K562 (cell line): Measurements from ENCODE around the gene SRPK2. TPM values are rescaled to one million over a fixed set of nuclear protein-coding genes. Genes with fewer than 3 reads are reported as not detected.

Source experiments
- ARHGAP35 ChIP-seq: fragments of 450-650 bp; IDR thresholded peaks from 2 replicates; pipeline ENCODE4 v1.6.1; 2018; ENCODE audit not compliant: partially characterized antibody
- BCOR ChIP-seq: fragments of 450-650 bp; IDR thresholded peaks from 2 replicates; pipeline ENCODE4 v1.6.1; 2016
- CBFA2T3 ChIP-seq: fragments of 450-650 bp; IDR thresholded peaks from 2 replicates; pipeline ENCODE4 v1.6.1; 2017
- CC2D1A ChIP-seq: fragments of 450-650 bp; IDR thresholded peaks from 2 replicates; pipeline ENCODE4 v1.6.1; 2017; ENCODE audit warnings: mild to moderate bottlenecking
- ELK3 ChIP-seq: fragments of 450-650 bp; formaldehyde crosslinking; IDR thresholded peaks from 2 replicates; pipeline ENCODE4 v1.4.0; 2020; ENCODE audit warnings: mild to moderate bottlenecking
- EZH2 ChIP-seq: IDR thresholded peaks from 2 replicates; pipeline ENCODE4 v1.6.1; 2012; ENCODE audit warnings: low read depth, mild to moderate bottlenecking, inconsistent platforms, low read length, borderline replicate concordance
- GABPA ChIP-seq: fragments of 200-800 bp; sonication (Bioruptor generic); conservative IDR thresholded peaks from 2 replicates; pipeline ENCODE4 v1.6.1; 2016; ENCODE audit warnings: low read depth, missing genetic modification characterization, missing compliant biosample characterization
- GMEB1 ChIP-seq: fragments of 250-450 bp; sonication (Bioruptor Pico); IDR thresholded peaks from 2 replicates; pipeline ENCODE4 v1.4.0; 2020; ENCODE audit warnings: mild to moderate bottlenecking
- HSF4 ChIP-seq: fragments of 250-450 bp; sonication (Bioruptor Pico); IDR thresholded peaks from 2 replicates; pipeline ENCODE4 v2.1.2; 2022; ENCODE audit warnings: mild to moderate bottlenecking, moderate library complexity, borderline replicate concordance
- MLLT1 ChIP-seq, 2 experiments: fragments of 450-650 bp; IDR thresholded peaks; 2 replicates each; pipeline ENCODE4 v1.6.1; 2016
- MTA3 ChIP-seq: fragments of 450-650 bp; formaldehyde crosslinking; IDR thresholded peaks from 2 replicates; pipeline ENCODE4 v1.6.1; 2017; ENCODE audit warnings: mild to moderate bottlenecking, borderline replicate concordance
- NELFE ChIP-seq: IDR thresholded peaks from 2 replicates; pipeline ENCODE4 v1.6.1; 2011; ENCODE audit warnings: mild to moderate bottlenecking; ENCODE audit not compliant: insufficient read depth, insufficient read length
- NFRKB ChIP-seq: fragments of 450-650 bp; IDR thresholded peaks from 2 replicates; pipeline ENCODE4 v1.6.1; 2016; ENCODE audit warnings: low read depth
- SAFB ChIP-seq: fragments of 200-400 bp; formaldehyde crosslinking; IDR thresholded peaks from 2 replicates; pipeline ENCODE4 v1.6.1; 2017; ENCODE audit warnings: low read depth, low read length, borderline replicate concordance
- SETDB1 ChIP-seq: IDR thresholded peaks from one replicate; pipeline ENCODE4 v1.6.1; 2012; ENCODE audit warnings: low read length, control low read depth, inconsistent platforms
- SIN3A ChIP-seq, 2 experiments: fragments of 150-350 bp in 1 of 2; IDR thresholded peaks; 2 replicates each; pipeline ENCODE4 v1.6.1; 2011 to 2016; ENCODE audit warnings: borderline replicate concordance in 2 of 2, low read depth in 2 of 2, low read length in 2 of 2, mild to moderate bottlenecking in 2 of 2, moderate library complexity in 2 of 2; ENCODE audit not compliant: control insufficient read depth in 1 of 2
- SMAD4 ChIP-seq: fragments of 250-450 bp; sonication (Bioruptor Pico); conservative IDR thresholded peaks from 2 replicates; pipeline ENCODE4 v1.8.0; 2021; ENCODE audit warnings: inconsistent platforms, mild to moderate bottlenecking, moderate library complexity
- SRSF1 ChIP-seq: fragments of 200-400 bp; formaldehyde crosslinking; IDR thresholded peaks from 2 replicates; pipeline ENCODE4 v1.6.1; 2017; ENCODE audit warnings: mild to moderate bottlenecking, low read depth, low read length, moderate library complexity
- ZNF253 ChIP-seq: fragments of 250-450 bp; sonication (Bioruptor Pico); conservative IDR thresholded peaks from 2 replicates; pipeline ENCODE4 v1.6.1; 2021; ENCODE audit warnings: mild to moderate bottlenecking
- polyA plus RNA-seq, 8 experiments: library from polyadenylated mRNA; depleted of rRNA in 4 of 8; stranded (reverse) in 5 of 8; unstranded in 3 of 8; fragments of >200 nt; fragmentation: Nextera tagmentation in 2 of 8; fragmentation: Illumina TruSeq in 1 of 8; extraction: Ambion mirVana in 2 of 8; extraction: Trizol in 1 of 8; gene quantifications; 2 replicates each; pipeline versions ENCODE4 v1.2.1 to v1.2.3, GENCODE V29; 2011 to 2014; ENCODE audit warnings: inconsistent platforms in 1 of 8, missing spikeins in 1 of 8
- total RNA-seq, 7 experiments: library from RNA; depleted of rRNA in 6 of 7; stranded (reverse); fragments of >200 nt in 6 of 7; fragmentation: Illumina TruSeq in 2 of 7; extraction: Trizol in 2 of 7; gene quantifications; 2 replicates each; pipeline versions ENCODE4 v1.2.1 to v1.2.3, GENCODE V29; 2011 to 2021; ENCODE audit warnings: low replicate concordance in 1 of 7
- TF ChIP-seq, protein P1 (sequence below): fragments of 450-650 bp; formaldehyde crosslinking; IDR thresholded peaks from 2 replicates; pipeline ENCODE4 v1.4.0; 2022; ENCODE audit warnings: missing genetic modification characterization
- TF ChIP-seq, protein P2 (sequence below): fragments of 450-650 bp; IDR thresholded peaks from 2 replicates; pipeline ENCODE4 v1.6.1; 2014; ENCODE audit warnings: low read depth, mild to moderate bottlenecking, moderate library complexity, borderline replicate concordance

SRPK2 gene
- total and polyA plus RNA-seq, 9 of the 15 experiments (the other 6 are each of a cell fraction or from before 2014, with no cell fraction given) = 21.5 to 44.7 (median 33.3) TPM

DNA sequence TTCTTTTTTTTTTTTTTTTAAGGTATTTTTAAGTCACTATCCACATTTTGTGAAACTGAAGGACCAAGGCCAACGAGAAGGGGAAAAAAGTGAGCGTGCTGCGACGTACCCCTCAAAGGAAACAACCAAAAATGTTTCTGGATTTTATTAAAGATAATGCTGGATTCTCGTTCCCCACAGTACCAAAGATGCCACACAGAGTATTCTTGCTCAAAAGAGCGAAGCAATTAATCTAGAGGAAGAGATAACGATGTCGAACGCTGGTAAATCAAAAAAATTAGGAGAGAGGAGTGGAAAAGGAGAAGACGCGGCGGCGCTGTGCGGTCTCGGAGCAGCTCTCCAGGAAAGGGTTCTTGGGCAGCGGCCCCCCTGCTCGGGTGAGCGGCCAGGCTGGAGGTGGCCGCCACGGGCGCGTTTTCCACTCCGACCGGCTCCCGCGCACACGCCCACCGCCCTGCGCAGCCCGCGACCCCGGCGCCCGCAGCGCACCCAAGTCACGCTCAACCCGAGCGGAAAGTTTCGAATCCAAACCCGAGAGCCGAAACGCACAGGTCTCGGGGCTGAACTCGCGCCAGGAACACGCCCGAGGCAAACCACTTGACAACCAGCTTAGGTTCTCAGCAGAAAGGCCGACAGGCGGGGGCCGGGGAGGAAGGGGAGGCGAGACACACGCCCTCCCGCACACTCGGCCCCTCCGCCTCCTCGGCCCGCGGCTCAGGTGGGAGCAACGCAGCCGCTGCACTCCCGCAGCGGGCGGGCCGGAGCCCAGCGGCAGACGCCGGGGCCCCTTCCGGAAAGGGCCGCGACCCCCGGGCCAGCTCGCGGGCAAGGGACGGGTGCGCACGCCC lies 989 bp downstream of the SRPK2 start (continued):
- TF ChIP-seq SIN3A (IDR thresholded peaks at IDR 0.05; ENCODE audit: borderline replicate concordance in 2 of 2, control insufficient read depth in 1 of 2, low read depth in 2 of 2, low read length in 2 of 2) = peak; percentile 21 to 63; a peak in 2 of 4 replicates
- no peak for TF ChIP-seq GMEB1
- no peak for TF ChIP-seq CBFA2T3
- TF ChIP-seq CC2D1A = no peak
- 0 out of 4 replicates have a peak, but pooled peaks of 1 of the 2 experiments have one; percentile 43 for TF ChIP-seq MLLT1 (IDR thresholded peaks at IDR 0.05)
- TF ChIP-seq SAFB = peak; percentile 58; the same call in 1 of the 2 replicates
- no peak for TF ChIP-seq ZNF253 (CRISPR knock-in tag)
- TF ChIP-seq NFRKB = no peak
- TF ChIP-seq, protein P1, sequence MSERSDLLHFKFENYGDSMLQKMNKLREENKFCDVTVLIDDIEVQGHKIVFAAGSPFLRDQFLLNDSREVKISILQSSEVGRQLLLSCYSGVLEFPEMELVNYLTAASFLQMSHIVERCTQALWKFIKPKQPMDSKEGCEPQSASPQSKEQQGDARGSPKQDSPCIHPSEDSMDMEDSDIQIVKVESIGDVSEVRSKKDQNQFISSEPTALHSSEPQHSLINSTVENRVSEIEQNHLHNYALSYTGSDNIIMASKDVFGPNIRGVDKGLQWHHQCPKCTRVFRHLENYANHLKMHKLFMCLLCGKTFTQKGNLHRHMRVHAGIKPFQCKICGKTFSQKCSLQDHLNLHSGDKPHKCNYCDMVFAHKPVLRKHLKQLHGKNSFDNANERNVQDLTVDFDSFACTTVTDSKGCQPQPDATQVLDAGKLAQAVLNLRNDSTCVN = no peak
- peak; percentile 20 for TF ChIP-seq ARHGAP35
- peak; percentile 40; the same call in 1 of the 2 replicates for TF ChIP-seq SMAD4 (CRISPR knock-in tag)
- TF ChIP-seq BCOR = 0 out of 2 replicates have a peak, but pooled peaks have one; percentile 18
- no peak for TF ChIP-seq ELK3 (CRISPR knock-in tag)
- TF ChIP-seq SRSF1 = no peak
- peak; percentile 91; the same call in 1 of the 2 replicates for TF ChIP-seq MTA3
- no peak for TF ChIP-seq EZH2
- TF ChIP-seq HSF4 (CRISPR knock-in tag) = no peak
- no peak for TF ChIP-seq SETDB1
- TF ChIP-seq, protein P2, sequence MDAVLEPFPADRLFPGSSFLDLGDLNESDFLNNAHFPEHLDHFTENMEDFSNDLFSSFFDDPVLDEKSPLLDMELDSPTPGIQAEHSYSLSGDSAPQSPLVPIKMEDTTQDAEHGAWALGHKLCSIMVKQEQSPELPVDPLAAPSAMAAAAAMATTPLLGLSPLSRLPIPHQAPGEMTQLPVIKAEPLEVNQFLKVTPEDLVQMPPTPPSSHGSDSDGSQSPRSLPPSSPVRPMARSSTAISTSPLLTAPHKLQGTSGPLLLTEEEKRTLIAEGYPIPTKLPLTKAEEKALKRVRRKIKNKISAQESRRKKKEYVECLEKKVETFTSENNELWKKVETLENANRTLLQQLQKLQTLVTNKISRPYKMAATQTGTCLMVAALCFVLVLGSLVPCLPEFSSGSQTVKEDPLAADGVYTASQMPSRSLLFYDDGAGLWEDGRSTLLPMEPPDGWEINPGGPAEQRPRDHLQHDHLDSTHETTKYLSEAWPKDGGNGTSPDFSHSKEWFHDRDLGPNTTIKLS = peak; percentile 65
- TF ChIP-seq GABPA (tag) = peak; percentile 57; the same call in 1 of the 2 replicates
- no peak for TF ChIP-seq NELFE
